Colonic mucosa (tissue), 4 donors: Measurements from ENCODE around the gene HCCS. TPM values are rescaled to one million over a fixed set of nuclear protein-coding genes. Genes with fewer than 3 reads are reported as not detected.

ENCODE experiments used
- DNase-seq: peaks from one replicate; pipeline ENCODE4 v3.0.0-alpha.2; 2020
- H3K27ac ChIP-seq: fragments of 200-600 bp; one replicate; pipeline ENCODE4 v1.8.0; 2021
- H3K27me3 ChIP-seq: fragments of 200-600 bp; one replicate; pipeline ENCODE4 v1.8.0; 2021
- H3K36me3 ChIP-seq: fragments of 200-600 bp; one replicate; pipeline ENCODE4 v1.8.0; 2021
- H3K4me1 ChIP-seq: fragments of 200-600 bp; one replicate; pipeline ENCODE4 v1.8.0; 2021; ENCODE audit warnings: mild to moderate bottlenecking
- H3K4me3 ChIP-seq: fragments of 200-600 bp; one replicate; pipeline ENCODE4 v1.8.0; 2021
- H3K9ac ChIP-seq, 2 donors: one replicate each; pipeline ENCODE4 v1.7.0; 2013; ENCODE audit warnings: control low read depth in 2 of 2, low read depth in 2 of 2, low read length in 2 of 2
- H3K9me3 ChIP-seq: fragments of 200-600 bp; one replicate; pipeline ENCODE4 v1.8.0; 2021
- CTCF ChIP-seq: fragments of 200-600 bp; IDR thresholded peaks from one replicate; pipeline ENCODE4 v1.8.0; 2022; ENCODE audit warnings: antibody characterized with exemption, mild to moderate bottlenecking
- intact Hi-C: fragments of 100-400 bp; cut with DNase I; formaldehyde crosslinking; loops from one replicate; pipeline ENCODE4 v1.14.1; 2022
- total RNA-seq, 2 donors: library from RNA; stranded (reverse); fragmentation: NEBNext Ultra II Directional in 1 of 2; extraction: Animal tissue kit (Norgen Biotek cat#: 25700) in 1 of 2; gene quantifications; one replicate each; pipeline ENCODE4 v1.2.1, GENCODE V29; 2021
- donor health status: healthy.
- donor health status: DM: no; HTN: no; CAD: no.
- donor health status: DM: no; HTN: no; CAD: no.

Gene HCCS
- total RNA-seq, 2 donors from 2014 or later, result 35.7 to 43.7 TPM

GRCh38 chrX:11131146-11131545, 20.0 kb downstream of the HCCS start:
- H3K36me3 ChIP-seq, result no peaks in the 10 kb centered on the region
- H3K27me3 ChIP-seq, result no peaks in the 10 kb centered on the region
- DNase-seq, result no peak
- no peaks in the 10 kb centered on the region for H3K9me3 ChIP-seq
- H3K4me3 ChIP-seq, result no peak overlapping the region
- H3K9ac ChIP-seq, result no peak overlapping the region
- no peaks in the 10 kb centered on the region for H3K4me1 ChIP-seq
- no peak overlapping the region for H3K27ac ChIP-seq
- no peak for TF ChIP-seq CTCF
- intact Hi-C loops, result no loop called here

GRCh38 chrX:11135564-11136185, 24.5 kb downstream of the HCCS start:
- Histone ChIP-seq H3K4me1 (no peaks in the 10 kb centered on the region), H3K36me3 (no peaks in the 10 kb centered on the region), H3K9me3 (no peaks in the 10 kb centered on the region), H3K4me3 (no peak overlapping the region), H3K27ac (no peak overlapping the region), H3K9ac (no peak overlapping the region), H3K27me3 (no peaks in the 10 kb centered on the region)
- intact Hi-C loops, result loop anchor here (5.0 kb wide), 1 partner anchor 948 kb away; no protein-coding TSS in a partner anchor
- no peak for DNase-seq
- no peak for TF ChIP-seq CTCF

- H3K27ac ChIP-seq, result no peak overlapping the region
- no peaks in the 10 kb centered on the region for H3K9me3 ChIP-seq
- no peak overlapping the region for H3K9ac ChIP-seq
- DNase-seq, result no peak
- TF ChIP-seq CTCF, result peak; percentile 79
- no peak overlapping the region for H3K4me3 ChIP-seq
- no peaks in the 10 kb centered on the region for H3K27me3 ChIP-seq
- intact Hi-C loops, result loop anchor here (5.0 kb wide), 1 partner anchor 950 kb away; no protein-coding TSS in a partner anchor
- no peaks in the 10 kb centered on the region for H3K4me1 ChIP-seq
- no peaks in the 10 kb centered on the region for H3K36me3 ChIP-seq
Observed at GRCh38 chrX:11137543-11138139, 26.5 kb downstream of the HCCS start.

- Histone ChIP-seq H3K27me3 (no peaks in the 10 kb centered on the region), H3K4me3 (no peak overlapping the region), H3K27ac (no peak overlapping the region), H3K9ac (no peak overlapping the region), H3K4me1 (no peaks in the 10 kb centered on the region), H3K9me3 (no peaks in the 10 kb centered on the region), H3K36me3 (no peaks in the 10 kb centered on the region)
- no peak for TF ChIP-seq CTCF
- intact Hi-C loops, result loop anchor here (5.0 kb wide), 1 partner anchor 951 kb away; no protein-coding TSS in a partner anchor
- no peak for DNase-seq
Observed at GRCh38 chrX:11138498-11139390, 27.6 kb downstream of the HCCS start.

- Histone ChIP-seq H3K27me3 (no peaks in the 10 kb centered on the region), H3K36me3 (no peaks in the 10 kb centered on the region), H3K27ac (no peak overlapping the region), H3K9ac (no peak overlapping the region), H3K4me1 (no peaks in the 10 kb centered on the region), H3K4me3 (no peak overlapping the region), H3K9me3 (no peaks in the 10 kb centered on the region)
- peak; percentile 82 for DNase-seq
- peak; percentile 71 for TF ChIP-seq CTCF
- intact Hi-C loops, result loop anchor here (2.0 to 10.0 kb wide), 2 partner anchors 387 to 631 kb away; no protein-coding TSS in a partner anchor
Observed at GRCh38 chrX:11143931-11144678, 33.0 kb downstream of the HCCS start.
